ENCODE measurements around the gene MAGI2.

MAGI2 gene

GRCh38 chr7:79258826-79259225 is 194.6 kb downstream of the MAGI2 start:
- no peak for DNase-seq (ENCODE audit: low read depth in 2 of 2)

GRCh38 chr7:79257959-79258358 is 195.5 kb downstream of the MAGI2 start:
- no peak for DNase-seq (ENCODE audit: low read depth in 2 of 2)

GRCh38 chr7:79245623-79246249 is 207.7 kb downstream of the MAGI2 start:
- no peak for DNase-seq (ENCODE audit: low read depth in 2 of 2)

- DNase-seq (ENCODE audit: low read depth in 2 of 2), result no peak
Measured at GRCh38 chr7:79244482-79244881, 209.0 kb downstream of the MAGI2 start.

- DNase-seq (ENCODE audit: low read depth in 2 of 2), result no peak
Measured at GRCh38 chr7:79241288-79242060, 212.0 kb downstream of the MAGI2 start.

DNA sequence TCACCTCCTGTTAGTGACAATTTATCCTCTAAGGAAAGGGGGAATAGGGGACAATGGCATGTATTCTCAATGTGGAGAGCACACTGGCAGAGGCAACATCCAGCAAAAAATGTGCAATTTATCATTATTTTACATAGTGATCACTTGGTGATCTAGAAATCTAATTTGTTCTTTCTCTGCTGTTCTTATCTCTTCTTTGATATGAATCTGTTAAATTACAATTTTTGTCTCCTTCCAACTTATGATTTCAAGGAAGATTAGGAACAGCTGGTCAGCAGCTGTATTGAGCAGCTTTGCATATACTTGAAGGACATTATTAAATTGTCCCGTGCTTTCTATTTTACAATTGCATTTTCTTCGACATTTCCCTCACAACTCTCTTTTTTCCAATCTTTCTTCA is 213.1 kb downstream of the MAGI2 start:
- DNase-seq (ENCODE audit: low read depth in 2 of 2), result no peak

- no peak for DNase-seq (ENCODE audit: low read depth in 2 of 2)
Measured at GRCh38 chr7:79236352-79237028, 217.0 kb downstream of the MAGI2 start.

- DNase-seq (ENCODE audit: low read depth in 2 of 2), result no peak
Measured at GRCh38 chr7:79227044-79227443, 226.4 kb downstream of the MAGI2 start.

DNA sequence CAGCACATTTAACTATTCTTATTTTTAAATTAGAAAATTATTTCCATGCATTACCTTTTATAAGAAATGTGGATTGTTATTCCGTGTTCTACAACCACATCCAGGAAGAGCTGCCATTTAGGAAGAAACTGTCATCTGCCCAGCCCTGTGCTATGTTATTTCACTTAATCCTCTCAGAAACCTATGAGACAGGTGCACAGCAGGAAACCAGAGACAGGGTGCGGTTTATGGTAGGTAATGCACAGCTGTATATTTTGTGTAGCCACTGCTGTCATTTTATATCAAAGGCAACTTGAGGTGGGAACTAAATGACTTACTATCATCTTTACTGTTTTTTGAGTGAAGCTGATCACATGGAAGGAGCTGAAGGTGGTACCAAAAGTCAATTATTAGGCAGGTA is 232.3 kb downstream of the MAGI2 start:
- no peak for DNase-seq (ENCODE audit: low read depth in 2 of 2)

DNA sequence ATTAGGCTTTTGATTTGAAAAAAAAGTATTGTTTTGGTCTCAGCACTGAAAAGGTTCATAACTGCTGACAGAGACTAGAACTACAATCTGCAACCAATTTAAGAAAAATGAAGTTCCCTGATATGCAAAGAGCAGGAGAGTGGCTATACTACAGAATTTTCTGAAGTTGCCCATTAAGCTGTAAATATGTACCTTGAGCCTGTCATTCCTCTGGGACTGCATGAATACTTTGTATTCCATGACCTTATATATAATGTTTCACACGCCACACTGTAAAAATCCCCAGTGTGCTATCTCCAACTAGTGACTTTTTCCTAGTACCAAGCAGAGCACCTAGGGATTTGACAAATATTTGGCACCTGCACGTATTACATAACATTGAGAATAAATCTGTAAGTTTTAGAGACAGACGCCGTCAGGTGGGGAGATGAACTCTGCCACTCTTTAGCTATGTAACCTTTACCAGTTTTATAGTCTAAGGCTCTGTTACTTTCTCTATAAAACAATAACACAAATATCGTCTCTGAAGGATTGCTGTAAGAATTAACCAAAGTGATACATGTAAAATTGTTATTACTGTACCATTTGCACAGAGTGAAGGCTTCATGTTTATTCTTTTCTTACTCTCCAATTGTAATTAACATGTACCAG is 235.4 kb downstream of the MAGI2 start:
- no peak for DNase-seq (ENCODE audit: low read depth in 2 of 2)

GRCh38 chr7:79217468-79217867 is 236.0 kb downstream of the MAGI2 start:
- no peak for DNase-seq (ENCODE audit: low read depth in 2 of 2)

- no peak for DNase-seq (ENCODE audit: low read depth in 2 of 2)
Measured at GRCh38 chr7:79216236-79216635, 237.2 kb downstream of the MAGI2 start.

- no peak for DNase-seq (ENCODE audit: low read depth in 2 of 2)
Measured at GRCh38 chr7:79212334-79212733, 241.1 kb downstream of the MAGI2 start.

DNA sequence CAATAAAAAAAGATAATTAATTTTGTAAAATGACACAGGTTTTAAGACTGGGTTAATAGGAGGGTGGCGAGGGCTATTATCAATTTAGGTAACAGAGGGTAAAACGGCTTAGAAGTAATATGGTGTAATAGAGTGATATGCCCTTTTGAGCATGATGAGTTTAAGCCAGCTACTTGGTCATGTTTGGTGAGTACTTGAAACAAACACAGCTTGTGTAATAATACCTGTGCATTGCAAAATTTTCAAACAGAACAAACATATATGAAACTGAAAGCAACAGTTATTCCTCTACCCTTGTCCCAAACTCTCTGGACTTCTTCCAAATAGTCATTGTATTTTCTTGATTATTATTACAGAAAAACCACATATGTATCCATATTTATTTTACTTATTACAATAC is 241.7 kb downstream of the MAGI2 start:
- no peak for DNase-seq (ENCODE audit: low read depth in 2 of 2)

DNA sequence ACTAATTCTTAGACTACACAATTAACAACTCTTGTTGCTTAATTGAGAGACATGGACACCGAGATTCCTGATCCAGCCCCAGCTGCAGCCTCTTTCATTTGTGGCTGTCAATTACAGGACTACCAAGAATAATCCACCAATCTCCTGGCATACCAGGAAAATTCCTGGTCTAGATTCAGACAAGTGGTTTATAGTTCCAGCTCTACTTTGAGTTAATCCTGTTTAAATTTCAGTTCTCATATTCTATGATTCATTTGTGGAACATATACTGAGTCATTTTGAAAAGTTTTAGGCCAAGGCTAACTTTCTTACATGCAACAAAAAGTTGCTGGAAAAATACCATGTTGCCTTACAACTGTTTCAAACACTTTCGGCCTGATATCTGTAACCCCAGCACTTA is 253.5 kb downstream of the MAGI2 start:
- DNase-seq (ENCODE audit: low read depth in 2 of 2), result no peak

DNA sequence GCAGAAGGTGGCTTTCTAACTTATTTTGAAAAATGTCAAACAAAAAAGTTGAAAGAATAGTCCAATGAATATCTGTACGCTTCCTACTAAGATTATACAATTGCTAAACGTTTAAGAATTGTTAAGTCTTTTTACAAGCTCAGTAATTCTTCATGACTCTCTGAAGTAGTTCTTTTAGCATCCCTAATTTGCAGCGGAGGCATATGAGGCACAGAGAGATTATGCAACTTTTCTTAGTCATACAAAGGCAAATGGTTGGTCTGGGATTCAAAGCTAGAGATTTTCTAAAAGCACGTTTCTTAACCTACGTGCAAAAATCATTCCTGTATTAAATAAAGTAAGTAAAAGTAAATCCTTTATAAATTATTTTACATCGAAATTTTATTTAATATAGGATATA is 254.2 kb downstream of the MAGI2 start:
- DNase-seq (ENCODE audit: low read depth in 2 of 2), result no peak

GRCh38 chr7:79185605-79186004 is 267.9 kb downstream of the MAGI2 start:
- DNase-seq (ENCODE audit: low read depth in 2 of 2), result no peak

DNA sequence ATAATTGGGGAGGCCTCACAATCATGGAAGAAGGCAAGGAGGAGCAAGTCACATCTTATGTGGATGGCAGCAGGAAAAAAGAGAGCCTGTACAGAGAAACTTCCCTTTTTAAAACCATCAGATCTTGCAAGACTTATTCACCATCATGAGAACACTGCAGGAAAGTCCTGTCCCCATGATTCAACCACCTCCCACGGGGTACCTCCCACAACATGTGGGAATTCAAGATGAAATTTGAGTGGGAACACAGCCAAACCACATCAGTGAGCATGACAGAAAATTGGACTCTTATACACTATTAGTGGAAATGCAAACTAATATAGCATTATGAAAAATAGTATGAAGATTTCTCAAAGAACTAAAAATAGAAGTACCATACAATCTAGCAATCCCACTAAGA is 271.2 kb downstream of the MAGI2 start:
- DNase-seq (ENCODE audit: low read depth in 2 of 2), result no peak

GRCh38 chr7:79180533-79180932 is 272.9 kb downstream of the MAGI2 start:
- DNase-seq (ENCODE audit: low read depth in 2 of 2), result no peak

GRCh38 chr7:79176859-79177477 is 276.5 kb downstream of the MAGI2 start:
- no peak for DNase-seq (ENCODE audit: low read depth in 2 of 2)

DNA sequence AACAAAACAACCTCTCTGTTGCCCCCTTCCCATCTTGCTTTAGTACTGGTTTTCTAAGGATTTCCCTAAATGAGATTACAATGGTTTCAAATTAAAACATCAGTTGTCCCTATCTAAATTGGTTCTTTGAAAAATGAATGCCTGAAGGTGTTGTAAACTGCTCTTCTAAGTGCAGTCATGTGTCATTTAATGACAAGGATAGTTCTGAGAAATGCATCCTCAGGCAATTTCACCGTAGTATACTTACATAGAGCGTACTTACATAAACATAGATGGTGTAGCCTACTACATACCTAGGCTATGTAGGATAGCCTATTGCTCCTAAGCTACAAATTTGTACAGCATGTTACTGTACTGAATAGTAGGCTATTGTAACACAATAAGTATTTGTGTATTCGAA is 278.1 kb downstream of the MAGI2 start:
- no peak for DNase-seq (ENCODE audit: low read depth in 2 of 2)

GRCh38 chr7:79165225-79165624 is 288.2 kb downstream of the MAGI2 start:
- no peak for DNase-seq (ENCODE audit: low read depth in 2 of 2)

Data from stimulated activated CD4-positive, alpha-beta T cell treated with anti-CD3 and anti-CD28 coated beads, Interleukin-15, amount 100 ng/mL, for 48 hours (primary cell).